G401 (cell line): Measurements from ENCODE around the gene CCSER1. TPM values are rescaled to one million over a fixed set of nuclear protein-coding genes. Genes with fewer than 3 reads are reported as not detected.

Source experiments
- DNase-seq: peaks from one replicate; pipeline ENCODE4 v3.0.0-alpha.2; 2015; ENCODE audit warnings: low spot score
- in situ Hi-C: cut with HindIII; loops from 2 replicates; pipeline ENCODE4 v1.10.0; 2016; ENCODE audit warnings: low sequenced_read_pairs, mixed read lengths
- total RNA-seq: library from RNA; depleted of rRNA; stranded (reverse); fragments of >200 nt; shearing (Covaris generic); gene quantifications from 2 replicates; pipeline ENCODE4 v1.2.3, GENCODE V29; 2014

CCSER1 gene
- total RNA-seq, 1 experiment from 2014 or later, result 16.9 TPM

DNA sequence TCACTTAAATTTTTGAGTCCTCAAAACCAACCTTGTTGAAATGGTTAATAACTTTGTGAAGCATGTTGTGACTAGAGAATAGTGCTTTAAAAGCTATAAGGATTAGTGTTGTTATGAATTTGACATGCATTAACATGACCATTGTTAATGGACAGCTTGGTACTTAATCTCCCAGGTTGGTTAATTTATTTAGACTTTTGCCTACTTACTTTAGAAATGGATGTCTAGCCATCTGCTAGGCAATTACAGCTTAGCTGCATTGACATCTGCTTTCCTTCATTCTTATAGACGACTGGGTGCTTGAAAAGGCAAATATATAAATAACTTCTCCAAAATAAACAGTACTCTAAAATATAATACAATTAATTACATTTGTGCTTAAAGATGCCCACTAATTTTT is 368.0 kb downstream of the CCSER1 start:
- in situ Hi-C loops, result no loop called here
- peak; percentile 18 for DNase-seq

DNA sequence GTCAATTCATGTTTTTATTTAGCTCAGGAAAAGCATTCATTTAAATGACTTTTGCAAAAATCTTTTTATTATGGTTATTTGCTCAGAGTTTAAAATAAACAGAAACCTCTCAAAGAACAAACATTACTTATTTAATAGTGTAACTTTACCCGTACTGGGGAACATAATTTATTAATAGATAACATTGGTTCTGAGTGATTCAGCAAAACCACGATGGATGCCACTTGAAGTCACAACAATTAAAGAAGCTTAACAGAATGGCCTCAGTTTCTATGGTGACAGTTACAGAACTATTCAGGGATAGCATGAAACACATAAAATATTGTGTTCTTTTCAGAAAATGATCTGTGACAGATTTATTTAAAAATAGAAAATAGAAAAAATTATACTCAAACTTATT is 368.7 kb downstream of the CCSER1 start:
- in situ Hi-C loops, result no loop called here
- no peak for DNase-seq

DNA sequence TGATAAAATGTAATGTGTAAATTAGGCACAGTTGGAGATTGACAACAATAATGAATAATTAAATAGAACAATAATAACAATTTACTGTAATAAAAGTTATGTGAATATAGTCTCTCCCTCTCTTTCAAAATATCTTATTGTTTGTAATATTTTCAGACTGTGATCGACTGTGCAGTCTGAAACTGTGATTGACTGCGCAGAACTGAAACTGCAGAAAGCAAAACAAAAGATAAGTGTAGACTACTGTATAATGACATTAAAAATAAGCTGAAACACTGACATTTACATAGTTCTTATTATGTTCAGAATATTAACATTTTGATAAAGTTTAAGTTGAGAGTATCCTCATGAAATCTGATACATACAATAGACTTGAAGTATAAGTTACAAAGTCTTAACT is 371.0 kb downstream of the CCSER1 start:
- in situ Hi-C loops, result no loop called here
- no peak for DNase-seq

DNA sequence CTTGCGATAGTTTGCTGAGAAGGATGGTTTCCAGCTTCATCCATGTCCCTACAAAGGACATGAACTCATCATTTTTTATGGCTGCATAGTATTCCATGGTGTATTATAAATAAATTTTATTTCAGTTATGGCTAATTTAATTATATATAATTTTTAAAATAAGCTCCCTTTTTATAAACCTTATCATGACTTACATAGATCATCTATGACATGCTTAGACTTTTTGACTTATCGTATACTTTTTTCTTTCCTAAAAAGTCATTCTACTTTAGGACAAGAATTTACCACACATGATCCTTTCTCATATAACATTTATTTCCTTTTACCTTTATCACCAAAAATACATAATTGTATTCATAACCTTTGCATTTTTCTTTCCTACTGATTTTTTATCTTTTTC is 376.5 kb downstream of the CCSER1 start:
- in situ Hi-C loops, result no loop called here
- DNase-seq, result no peak

DNA sequence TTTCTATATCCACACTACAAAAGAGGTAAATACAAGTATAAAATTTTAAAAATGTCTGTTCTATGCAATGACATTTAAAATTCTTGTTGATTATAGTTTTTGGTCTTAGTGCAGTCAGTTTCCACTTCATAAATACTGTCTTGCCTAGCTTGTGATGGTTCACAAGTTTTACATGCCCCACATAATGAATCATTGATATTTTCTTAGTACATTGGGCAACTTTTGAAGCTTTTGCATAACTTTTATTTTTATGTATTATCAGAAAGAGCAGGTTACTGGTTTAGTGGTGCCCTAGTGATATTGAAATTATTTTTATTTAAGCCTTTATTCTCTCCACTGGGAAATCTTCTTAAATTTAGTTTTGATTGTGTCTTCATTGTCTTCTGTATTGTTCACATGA is 388.0 kb downstream of the CCSER1 start:
- no peak for DNase-seq
- in situ Hi-C loops, result no loop called here

DNA sequence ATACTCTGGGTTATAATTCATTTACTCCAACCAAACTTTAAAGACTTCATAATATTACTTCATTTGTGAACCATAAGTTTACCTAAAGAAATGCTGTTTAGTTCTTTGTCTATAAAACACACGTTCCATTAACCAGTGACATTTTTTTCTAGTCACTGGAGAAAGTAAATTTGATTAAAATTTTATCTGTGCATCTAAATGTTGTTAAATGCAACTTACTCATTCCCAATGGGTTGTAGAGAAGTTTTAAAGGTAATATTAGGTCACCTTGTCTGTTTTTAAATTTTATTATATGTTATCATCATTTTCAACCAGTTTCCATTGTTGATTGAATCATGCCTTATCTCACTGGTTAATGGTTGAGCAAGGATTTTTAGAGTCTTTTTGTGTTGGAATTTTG is 401.4 kb downstream of the CCSER1 start:
- DNase-seq, result no peak
- in situ Hi-C loops, result no loop called here

DNA sequence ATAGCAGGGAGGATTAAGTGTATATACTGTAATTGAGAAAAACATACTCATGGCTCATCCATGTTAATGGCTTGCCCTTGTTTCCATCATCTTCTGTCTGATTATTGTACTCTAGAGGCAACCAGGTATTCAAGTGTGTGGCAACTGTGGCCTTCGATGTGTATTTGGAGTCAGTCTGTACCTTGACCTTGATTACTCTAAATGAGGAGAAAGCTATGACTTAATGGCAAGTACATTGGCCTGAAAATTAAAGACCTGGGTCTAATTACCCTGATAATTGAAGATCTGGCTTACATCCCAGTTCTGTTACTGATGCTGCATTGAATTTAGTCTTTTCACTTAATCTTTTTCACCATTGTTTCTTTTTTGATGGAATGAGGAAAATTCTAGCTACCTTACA is 409.2 kb downstream of the CCSER1 start:
- in situ Hi-C loops, result no loop called here
- no peak for DNase-seq

DNA sequence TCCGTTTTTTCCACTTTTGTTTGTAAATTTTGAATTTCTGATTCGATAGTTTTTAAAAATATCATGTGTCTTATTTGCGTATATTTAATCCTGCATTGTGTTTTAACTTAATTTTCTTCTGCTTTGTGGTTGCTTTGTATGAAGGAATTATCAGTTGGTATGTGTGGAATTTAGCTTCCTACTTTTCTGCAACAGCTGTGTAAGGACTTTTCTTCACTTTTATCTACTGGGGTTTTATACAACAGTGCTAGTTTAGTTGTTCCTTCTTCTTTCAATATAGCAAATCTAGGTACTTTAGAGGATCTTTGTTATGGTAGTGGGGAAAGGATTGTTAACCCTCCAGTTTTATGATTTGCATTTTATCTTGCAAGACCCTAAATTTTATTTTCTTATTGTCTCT is 410.3 kb downstream of the CCSER1 start:
- no peak for DNase-seq
- in situ Hi-C loops, result no loop called here

DNA sequence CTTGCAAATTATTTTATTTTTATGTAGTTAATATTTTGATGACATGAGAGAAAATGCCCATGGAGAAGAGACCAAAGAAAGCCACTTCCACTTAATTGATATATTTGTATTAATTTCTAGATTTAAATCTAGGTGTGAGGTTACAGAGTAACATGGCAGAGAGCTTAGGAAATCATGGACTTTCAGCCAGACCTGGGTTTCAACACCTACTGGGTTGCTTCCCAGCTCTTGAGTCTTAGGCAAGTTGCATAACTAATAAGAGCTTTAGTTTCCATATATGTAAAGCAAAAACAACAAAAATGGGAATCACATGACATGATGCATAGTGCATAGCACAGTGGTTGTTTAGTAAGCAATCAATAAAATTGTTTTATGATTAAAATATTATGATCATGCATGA is 413.3 kb downstream of the CCSER1 start:
- in situ Hi-C loops, result no loop called here
- DNase-seq, result no peak

DNA sequence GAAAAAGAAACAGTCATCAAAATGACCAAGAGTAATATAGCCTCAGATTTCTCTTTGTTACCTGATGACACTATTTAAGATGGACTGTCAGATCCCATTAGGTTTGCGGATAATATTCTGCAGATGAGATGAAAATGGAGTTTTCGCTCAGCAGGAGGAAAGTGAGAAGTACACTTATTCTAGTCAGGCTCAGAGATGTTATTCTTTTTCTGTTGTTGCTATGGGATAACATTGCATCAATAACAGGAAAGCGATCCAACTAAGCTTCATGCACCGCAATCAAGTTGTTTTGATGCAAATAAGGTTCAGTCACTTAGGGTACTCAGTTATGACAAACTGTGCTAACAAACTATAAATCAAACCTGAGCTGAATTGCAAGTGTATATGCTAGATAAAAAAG is 415.0 kb downstream of the CCSER1 start:
- in situ Hi-C loops, result no loop called here

DNA sequence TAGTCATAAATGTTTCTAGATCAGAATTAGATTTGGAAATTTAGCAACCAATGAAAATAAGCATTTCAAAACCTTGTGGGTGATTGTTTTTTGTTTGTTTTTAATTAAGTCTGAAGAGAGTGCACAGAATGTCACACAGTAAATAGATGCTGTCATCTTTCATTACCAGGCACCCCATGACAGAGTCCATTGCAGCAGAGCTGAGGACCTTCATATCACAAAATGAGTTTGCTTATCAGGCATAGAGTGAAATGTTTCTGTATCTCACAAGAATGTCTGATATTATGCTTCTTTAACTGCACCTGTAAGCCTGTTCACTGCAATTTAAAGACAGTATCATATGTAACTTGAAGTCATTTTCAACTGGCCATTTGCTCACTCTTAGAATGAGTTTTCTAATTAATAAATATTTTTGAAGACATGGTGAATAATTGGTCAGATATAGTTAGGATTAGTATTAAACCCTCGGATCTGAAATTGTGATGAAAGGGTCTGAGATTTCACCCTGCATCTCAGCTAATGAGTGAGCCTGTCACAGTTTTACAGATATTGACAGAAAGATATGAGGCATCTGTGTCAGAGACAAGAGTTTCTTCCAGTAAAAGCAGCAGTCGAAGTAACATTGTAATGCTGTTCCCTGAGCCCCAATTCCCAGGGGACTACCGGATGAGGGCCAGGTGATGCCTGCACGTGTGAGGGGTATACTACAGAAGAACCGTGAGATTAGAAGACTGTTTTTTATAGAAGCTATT is 416.4 kb downstream of the CCSER1 start:
- DNase-seq, result no peak

More for the DNA sequence above, 415.0 kb downstream of the CCSER1 start:
- no peak for DNase-seq

DNA sequence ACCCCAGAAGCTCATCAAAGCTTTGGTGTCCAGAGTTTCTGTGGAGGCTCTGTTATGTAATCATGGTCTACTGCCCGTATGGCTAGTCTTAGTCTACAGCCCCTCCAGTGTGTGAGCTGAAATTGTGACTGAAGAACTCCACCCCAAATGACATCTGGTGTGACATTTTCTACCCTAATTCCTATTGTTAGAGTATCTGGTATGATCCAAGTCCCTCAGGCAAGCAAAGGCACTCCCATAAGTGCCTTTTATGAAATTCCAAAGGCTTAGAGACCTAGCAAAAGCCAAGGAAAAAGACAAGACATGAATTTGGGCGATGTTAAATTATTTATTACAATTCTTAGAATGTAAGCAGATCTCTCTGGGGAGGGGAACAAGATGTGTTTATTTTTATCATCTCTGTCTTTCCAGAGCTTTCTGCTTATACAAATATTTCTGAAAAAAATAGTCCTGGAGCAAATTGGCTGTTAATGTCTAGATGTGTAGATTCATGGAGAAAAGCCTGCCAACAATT is 417.4 kb downstream of the CCSER1 start:
- no peak for DNase-seq

More for the DNA sequence above, 416.4 kb downstream of the CCSER1 start:
- in situ Hi-C loops, result no loop called here

DNA sequence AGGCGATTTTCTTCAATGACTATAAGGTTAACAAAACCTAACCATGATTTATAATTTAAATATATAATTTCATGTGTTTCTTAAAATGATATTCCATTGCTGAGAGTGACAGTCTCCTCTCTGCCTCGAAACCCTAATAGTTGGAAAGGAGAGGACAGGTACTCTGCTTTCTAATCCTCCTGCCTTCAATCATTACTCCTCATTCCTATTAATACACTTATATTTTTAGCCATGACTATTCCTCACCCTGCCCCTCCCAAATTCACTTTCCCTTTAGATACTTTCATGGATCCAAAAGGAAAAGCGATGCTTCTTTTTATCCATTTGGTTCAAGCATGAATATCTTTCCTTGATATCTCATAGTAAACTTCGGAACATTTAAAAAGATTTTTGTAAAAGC is 418.2 kb downstream of the CCSER1 start:
- in situ Hi-C loops, result no loop called here
- DNase-seq, result no peak

More for the DNA sequence above, 417.4 kb downstream of the CCSER1 start:
- in situ Hi-C loops, result no loop called here

DNA sequence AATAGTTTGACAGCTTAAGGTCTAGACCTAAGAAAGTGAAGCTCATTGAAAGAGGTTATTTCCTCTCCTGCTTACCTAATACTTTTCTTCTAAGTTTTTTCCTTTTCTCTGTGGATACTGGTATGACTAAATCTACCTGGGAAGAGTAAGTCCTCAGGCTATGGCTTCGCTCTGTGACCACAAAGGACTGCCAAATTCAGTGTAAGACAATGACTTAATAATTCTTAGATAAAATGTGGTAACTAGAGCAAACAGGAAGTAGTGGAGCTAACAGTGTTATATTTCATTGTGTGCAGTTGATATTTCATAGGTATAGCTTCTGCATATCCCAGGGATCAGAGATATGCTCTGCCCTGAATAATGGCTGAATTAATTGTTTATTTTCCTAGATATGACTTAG is 418.9 kb downstream of the CCSER1 start:
- in situ Hi-C loops, result no loop called here
- no peak for DNase-seq

DNA sequence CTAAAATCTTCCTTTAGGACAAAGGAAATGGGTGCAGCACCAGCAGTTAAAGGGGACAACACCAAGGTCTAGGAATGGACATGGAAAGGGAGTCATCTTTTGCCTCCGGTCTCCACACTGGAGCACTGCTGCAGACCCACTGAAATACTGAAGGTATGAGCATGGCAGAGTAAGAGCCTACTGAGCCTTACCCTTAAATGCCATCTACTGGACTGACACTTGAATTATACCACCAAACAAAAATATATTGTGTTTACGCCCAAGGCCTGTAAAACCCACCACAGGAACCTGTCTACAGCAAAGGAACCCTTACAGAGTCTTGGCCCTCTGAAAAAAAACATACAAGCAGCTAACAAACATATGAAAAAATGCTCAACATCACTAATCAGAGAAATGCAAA is 443.4 kb downstream of the CCSER1 start:
- DNase-seq, result no peak
- in situ Hi-C loops, result no loop called here

DNA sequence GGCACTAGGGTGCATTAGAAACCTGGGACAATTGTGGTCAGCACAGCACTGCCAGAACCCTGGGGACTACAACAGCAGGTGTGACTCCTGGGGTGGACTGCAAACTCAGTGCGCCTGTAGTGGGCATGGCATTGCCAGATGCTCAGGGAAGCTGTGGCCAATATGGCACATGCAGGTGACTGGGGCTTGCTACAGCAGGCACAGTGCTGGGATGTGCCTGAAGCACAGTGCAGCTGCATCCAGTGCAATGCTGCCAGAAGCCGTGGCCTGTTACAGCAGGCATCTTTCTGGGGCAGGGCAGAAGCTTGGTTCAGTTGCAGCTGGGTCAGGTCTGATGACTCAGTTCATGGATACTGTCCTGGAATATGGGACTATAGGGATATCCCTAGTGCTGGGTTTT is 445.8 kb downstream of the CCSER1 start:
- DNase-seq, result no peak
- in situ Hi-C loops, result no loop called here

DNA sequence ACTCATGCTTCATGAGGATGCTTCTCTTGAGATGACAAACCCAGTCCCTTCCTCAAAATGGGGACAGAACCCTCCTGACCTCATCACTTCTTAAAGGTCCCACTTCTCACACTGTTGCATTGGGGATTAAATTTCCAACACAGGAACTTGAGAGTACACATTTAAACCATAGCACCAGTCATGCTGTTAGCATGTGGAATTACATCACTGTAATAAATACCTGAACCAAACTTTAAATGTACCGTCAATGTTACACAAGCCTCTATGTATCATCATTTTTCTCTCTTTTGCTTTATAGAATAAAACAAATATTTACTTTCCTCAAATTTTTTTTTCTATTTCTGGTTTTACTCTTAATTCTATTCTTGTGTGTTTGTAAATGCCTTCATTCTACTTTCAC is 448.2 kb downstream of the CCSER1 start:
- DNase-seq, result no peak
- in situ Hi-C loops, result no loop called here

DNA sequence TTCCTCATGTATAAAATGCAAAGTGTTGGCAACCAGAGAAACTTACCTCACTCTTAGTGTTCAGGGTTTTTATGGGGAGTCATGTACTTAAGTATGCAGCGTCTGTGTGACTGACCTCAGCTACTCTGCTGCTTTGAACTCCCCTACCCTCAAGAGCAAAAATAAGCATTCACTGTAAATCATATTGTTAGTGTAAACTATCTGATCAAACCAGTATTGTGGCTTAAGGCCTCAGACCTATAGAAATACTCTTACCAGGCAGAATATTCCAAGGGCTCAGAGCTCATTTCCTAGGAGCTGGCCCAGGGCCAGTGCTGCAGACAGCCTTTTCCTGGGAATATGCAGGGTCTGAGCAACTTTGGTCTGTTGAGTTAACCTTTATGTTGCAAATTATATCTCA is 453.1 kb downstream of the CCSER1 start:
- in situ Hi-C loops, result no loop called here
- peak; percentile 27 for DNase-seq

DNA sequence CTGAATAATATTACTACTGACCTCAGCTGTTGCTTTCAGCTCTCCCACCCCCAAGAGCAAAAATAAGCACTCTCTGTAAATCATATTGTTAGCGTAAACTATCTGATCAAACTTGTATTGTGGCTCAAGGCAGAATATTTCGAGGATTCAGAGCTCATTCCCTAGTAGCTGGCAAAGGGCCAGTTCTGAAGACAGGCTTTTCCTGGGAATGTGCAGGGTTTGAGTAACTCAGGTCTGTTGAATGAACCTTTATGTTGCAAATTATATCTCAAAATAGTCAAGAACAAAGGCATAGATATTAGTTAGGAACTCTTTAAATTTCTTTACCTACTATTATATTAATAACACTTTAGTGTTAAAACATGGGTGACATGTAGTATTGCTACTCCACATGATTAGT is 454.9 kb downstream of the CCSER1 start:
- in situ Hi-C loops, result no loop called here
- peak; percentile 21 for DNase-seq

DNA sequence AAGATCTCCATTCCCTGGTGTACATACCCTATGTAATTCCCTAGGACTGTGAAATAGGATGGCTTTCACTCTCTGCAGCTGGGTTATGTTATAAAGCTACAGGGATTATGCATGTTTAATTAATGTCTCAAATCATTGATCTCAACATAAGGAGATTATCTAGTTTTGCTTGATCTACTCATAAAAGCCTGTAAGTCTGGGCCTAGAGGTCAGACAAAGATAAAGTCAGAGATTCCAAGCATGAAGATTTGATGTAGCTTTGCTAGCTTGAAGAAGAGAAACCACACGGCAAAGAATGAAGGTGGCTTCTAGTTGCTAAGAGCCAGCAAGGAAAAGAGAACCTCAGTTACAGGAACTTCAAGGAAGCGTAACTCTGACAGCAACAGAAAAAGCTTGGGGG is 456.9 kb downstream of the CCSER1 start:
- in situ Hi-C loops, result no loop called here
- no peak for DNase-seq

DNA sequence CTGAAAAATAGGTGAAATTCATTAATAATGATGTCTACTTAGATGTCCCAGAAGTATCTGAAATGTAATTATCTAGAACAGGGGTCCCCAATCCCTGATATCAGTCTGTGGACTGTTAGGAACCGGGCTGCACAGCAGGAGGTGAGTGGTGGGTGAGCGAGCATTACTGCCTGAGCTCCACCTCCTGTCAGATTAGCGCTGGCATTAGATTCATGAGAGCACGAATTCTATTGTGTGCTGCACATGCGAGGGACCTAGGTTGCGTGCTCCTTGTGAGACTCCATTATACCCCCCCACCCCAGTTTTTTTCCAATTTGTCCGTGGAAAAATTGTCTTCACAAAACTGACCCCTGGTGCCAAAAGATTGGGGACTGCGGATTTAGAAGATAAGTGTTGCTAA is 458.8 kb downstream of the CCSER1 start:
- DNase-seq, result no peak
- in situ Hi-C loops, result no loop called here
